Islet precursor cell (in vitro differentiated cells): ENCODE results near the gene MPP3.
A peak's percentile ranks its signal among the peaks of the same experiment; 100 is the strongest.
"Not testable (repeated sequence)": the region's sequence is repeated elsewhere in the genome, so short reads cannot be mapped to it uniquely, and the experiment has no call there.

Experiments used
- DNase-seq: peaks from one replicate; pipeline ENCODE4 v3.0.0-alpha.2; 2018

The MPP3 gene

GRCh38 chr17:43860927-43861622 is 28.1 kb upstream of the MPP3 start:
- no peak for DNase-seq

- no peak for DNase-seq
These were observed 27.3 kb upstream of the MPP3 start for GRCh38 chr17:43860077-43860725.

GRCh38 chr17:43857957-43858600 is 25.1 kb upstream of the MPP3 start:
- no peak for DNase-seq

GRCh38 chr17:43857141-43857540 is 24.2 kb upstream of the MPP3 start:
- no peak for DNase-seq

- no peak for DNase-seq
These were observed 23.2 kb upstream of the MPP3 start for GRCh38 chr17:43856141-43856540.

GRCh38 chr17:43855061-43855460 is 22.1 kb upstream of the MPP3 start:
- DNase-seq = no peak

- DNase-seq = no peak
These were observed 21.6 kb upstream of the MPP3 start for GRCh38 chr17:43854498-43854897.

GRCh38 chr17:43853546-43853945 is 20.6 kb upstream of the MPP3 start:
- no peak for DNase-seq

GRCh38 chr17:43852571-43852970 is 19.6 kb upstream of the MPP3 start:
- DNase-seq = no peak

- no peak for DNase-seq
These were observed 16.2 kb upstream of the MPP3 start for GRCh38 chr17:43849116-43849515.

- DNase-seq = no peak
These were observed 15.7 kb upstream of the MPP3 start for GRCh38 chr17:43848601-43849000.

- peak; percentile 70 for DNase-seq
These were observed 14.0 kb upstream of the MPP3 start, which contains the start of gene CD300LG for GRCh38 chr17:43846963-43847371. Gene CD300LG, plus strand, starts transcription at chr17:43847176. Its CDS starts 41 bp downstream, at chr17:43847217.

- DNase-seq = peak; percentile 95
These were observed 13.3 kb upstream of the MPP3 start for GRCh38 chr17:43846221-43846712.

GRCh38 chr17:43845766-43846165 is 12.8 kb upstream of the MPP3 start:
- no peak for DNase-seq

GRCh38 chr17:43844241-43844640 is 11.3 kb upstream of the MPP3 start:
- DNase-seq = no peak

- DNase-seq = no peak
These were observed 10.0 kb upstream of the MPP3 start for GRCh38 chr17:43842975-43843325.

- DNase-seq = not testable (repeated sequence)
These were observed 9.4 kb upstream of the MPP3 start for GRCh38 chr17:43842091-43842974.

GRCh38 chr17:43841282-43841681 is 8.3 kb upstream of the MPP3 start:
- DNase-seq = no peak

GRCh38 chr17:43840814-43841213 is 7.9 kb upstream of the MPP3 start:
- DNase-seq = no peak

GRCh38 chr17:43839670-43840108 is 6.7 kb upstream of the MPP3 start:
- no peak for DNase-seq

GRCh38 chr17:43834106-43834505 is 1.2 kb upstream of the MPP3 start:
- no peak for DNase-seq

GRCh38 chr17:43832168-43832975 is 574 bp downstream of the MPP3 start:
- DNase-seq = peak; percentile 85
